CD4-positive, alpha-beta T cell treated with Interferon gamma for 1 hour (primary cell): ENCODE measurements around the gene OR52N5.
A peak's percentile ranks its signal among the peaks of the same experiment; 100 is the strongest.

Experiments used
- DNase-seq: peaks from one replicate; pipeline ENCODE4 v3.0.0-alpha.2; 2020

Gene OR52N5

GRCh38 chr11:5783255-5783654, at the start of gene OR52N5:
Gene OR52N5 (minus strand): TSS chr11:5783355. CDS start chr11:5778634, 4,721 bp downstream.
- DNase-seq = no peak

GRCh38 chr11:5831196-5831829, 48.2 kb upstream of the OR52N5 start:
- no peak for DNase-seq

GRCh38 chr11:5818245-5818886, 35.2 kb upstream of the OR52N5 start:
- DNase-seq = no peak

- no peak for DNase-seq
These were observed 32.4 kb upstream of the OR52N5 start for GRCh38 chr11:5815534-5815933.

GRCh38 chr11:5809905-5810795, 27.0 kb upstream of the OR52N5 start:
- DNase-seq = no peak

- no peak for DNase-seq
These were observed 26.0 kb upstream of the OR52N5 start for GRCh38 chr11:5809122-5809519.

- peak; percentile 69 for DNase-seq
These were observed 25.5 kb upstream of the OR52N5 start, which contains the start of gene OR52N2 for GRCh38 chr11:5808500-5809121. Gene OR52N2 (plus strand): TSS chr11:5808924. CDS start chr11:5820336, 11,412 bp downstream.

- no peak for DNase-seq
These were observed 24.4 kb upstream of the OR52N5 start for GRCh38 chr11:5807580-5807979.

- no peak for DNase-seq
These were observed 20.8 kb upstream of the OR52N5 start for GRCh38 chr11:5803982-5804381.

- no peak for DNase-seq
These were observed 13.4 kb upstream of the OR52N5 start for GRCh38 chr11:5796541-5796940.

GRCh38 chr11:5791165-5791564, 8.0 kb upstream of the OR52N5 start, which contains the start of gene OR52N1:
Gene OR52N1 (minus strand): TSS chr11:5791265. CDS start chr11:5788816, 2,449 bp downstream.
- no peak for DNase-seq

- DNase-seq = no peak
These were observed 16.1 kb downstream of the OR52N5 start for GRCh38 chr11:5767056-5767455.

GRCh38 chr11:5753943-5754342, 29.2 kb downstream of the OR52N5 start, which contains the start of gene OR52N4:
Gene OR52N4 (plus strand): TSS chr11:5754243. CDS start chr11:5754741, 498 bp downstream.
- DNase-seq = no peak

- DNase-seq = no peak
These were observed 33.3 kb downstream of the OR52N5 start for GRCh38 chr11:5749836-5750235.

GRCh38 chr11:5746614-5747013, 36.5 kb downstream of the OR52N5 start:
- no peak for DNase-seq

GRCh38 chr11:5738431-5738830, 44.7 kb downstream of the OR52N5 start:
- no peak for DNase-seq

- no peak for DNase-seq
These were observed 45.3 kb downstream of the OR52N5 start for GRCh38 chr11:5737670-5738392.

- DNase-seq = no peak
These were observed 46.1 kb downstream of the OR52N5 start for GRCh38 chr11:5737091-5737490.

- no peak for DNase-seq
These were observed 46.8 kb downstream of the OR52N5 start, which contains the start of gene OR56B1 for GRCh38 chr11:5736396-5736795. Gene OR56B1 (plus strand): TSS chr11:5736448. CDS start chr11:5736517, 69 bp downstream.

- DNase-seq = no peak
These were observed 55.5 kb downstream of the OR52N5 start for GRCh38 chr11:5727691-5728090.

GRCh38 chr11:5726351-5726750, 56.8 kb downstream of the OR52N5 start:
- DNase-seq = no peak
